K562 (cell line): ENCODE data around the gene CLK4. TPM values are rescaled to one million over a fixed set of nuclear protein-coding genes. Genes with fewer than 3 reads are reported as not detected.

Source experiments
- CREBBP ChIP-seq: IDR thresholded peaks from one replicate; pipeline ENCODE4 v1.6.1; 2012; ENCODE audit warnings: low read depth, mild to moderate bottlenecking, control low read depth, inconsistent platforms, low read length
- DDX20 ChIP-seq: fragments of 450-650 bp; IDR thresholded peaks from 2 replicates; pipeline ENCODE4 v1.6.1; 2016; ENCODE audit warnings: missing genetic modification characterization, low read depth, mild to moderate bottlenecking, missing compliant biosample characterization, moderate library complexity
- KDM5B ChIP-seq: fragments of 200-600 bp; sonication (generic); IDR thresholded peaks from 2 replicates; pipeline ENCODE4 v1.6.1; 2012; ENCODE audit warnings: low read depth, mild to moderate bottlenecking, moderate library complexity, low read length, control low read depth, inconsistent platforms; ENCODE audit not compliant: insufficient replicate concordance
- KLF1 ChIP-seq: fragments of 450-650 bp; IDR thresholded peaks from 2 replicates; pipeline ENCODE4 v1.6.1; 2016; ENCODE audit warnings: missing genetic modification characterization, missing compliant biosample characterization
- TEAD1 ChIP-seq, 2 experiments: fragments of 450-650 bp in 1 of 2; sonication (generic) in 1 of 2; formaldehyde crosslinking; IDR thresholded peaks; 2 replicates each; pipeline versions ENCODE4 v1.4.0 to v1.8.0; 2020 to 2022; ENCODE audit warnings: mild to moderate bottlenecking in 2 of 2, missing genetic modification reagents in 1 of 2
- polyA plus RNA-seq, 8 experiments: library from polyadenylated mRNA; depleted of rRNA in 4 of 8; stranded (reverse) in 5 of 8; unstranded in 3 of 8; fragments of >200 nt; fragmentation: Nextera tagmentation in 2 of 8; fragmentation: Illumina TruSeq in 1 of 8; extraction: Ambion mirVana in 2 of 8; extraction: Trizol in 1 of 8; gene quantifications; 2 replicates each; pipeline versions ENCODE4 v1.2.1 to v1.2.3, GENCODE V29; 2011 to 2014; ENCODE audit warnings: inconsistent platforms in 1 of 8, missing spikeins in 1 of 8
- total RNA-seq, 7 experiments: library from RNA; depleted of rRNA in 6 of 7; stranded (reverse); fragments of >200 nt in 6 of 7; fragmentation: Illumina TruSeq in 2 of 7; extraction: Trizol in 2 of 7; gene quantifications; 2 replicates each; pipeline versions ENCODE4 v1.2.1 to v1.2.3, GENCODE V29; 2011 to 2021; ENCODE audit warnings: low replicate concordance in 1 of 7
- TF ChIP-seq, protein P1 (sequence below): fragments of 250-450 bp; sonication (Bioruptor Pico); IDR thresholded peaks from 2 replicates; pipeline ENCODE4 v1.4.0; 2020

Gene CLK4
- total and polyA plus RNA-seq, 9 of the 15 experiments (the other 6 are each of a cell fraction or from before 2014, with no cell fraction given) = 10.5 to 23.1 (median 13.9) TPM

DNA sequence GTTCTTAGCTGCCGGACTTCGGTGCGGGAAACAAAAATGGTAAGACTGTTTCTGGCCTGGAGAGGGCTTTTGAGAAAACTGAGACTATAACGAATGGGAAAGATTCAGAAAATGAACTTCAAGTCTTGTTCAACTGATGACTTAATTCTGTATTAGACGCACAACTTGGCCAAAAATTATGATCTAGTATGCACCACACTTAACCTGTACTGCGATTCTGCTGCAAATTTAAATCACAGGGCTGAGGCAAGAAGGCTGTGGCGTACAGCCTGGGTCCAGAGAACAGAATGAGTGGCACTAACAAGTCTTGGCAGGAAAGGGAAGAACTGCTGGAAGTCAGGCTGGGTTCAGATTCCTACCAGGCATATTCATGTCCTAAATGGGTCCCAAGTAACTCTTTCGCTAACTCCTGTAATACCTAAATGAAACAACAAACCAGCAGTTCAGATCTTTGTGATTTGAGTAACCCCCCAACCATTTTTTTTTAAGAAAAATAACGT, 35.9 kb downstream of the CLK4 start (continued):
- TF ChIP-seq, protein P1, sequence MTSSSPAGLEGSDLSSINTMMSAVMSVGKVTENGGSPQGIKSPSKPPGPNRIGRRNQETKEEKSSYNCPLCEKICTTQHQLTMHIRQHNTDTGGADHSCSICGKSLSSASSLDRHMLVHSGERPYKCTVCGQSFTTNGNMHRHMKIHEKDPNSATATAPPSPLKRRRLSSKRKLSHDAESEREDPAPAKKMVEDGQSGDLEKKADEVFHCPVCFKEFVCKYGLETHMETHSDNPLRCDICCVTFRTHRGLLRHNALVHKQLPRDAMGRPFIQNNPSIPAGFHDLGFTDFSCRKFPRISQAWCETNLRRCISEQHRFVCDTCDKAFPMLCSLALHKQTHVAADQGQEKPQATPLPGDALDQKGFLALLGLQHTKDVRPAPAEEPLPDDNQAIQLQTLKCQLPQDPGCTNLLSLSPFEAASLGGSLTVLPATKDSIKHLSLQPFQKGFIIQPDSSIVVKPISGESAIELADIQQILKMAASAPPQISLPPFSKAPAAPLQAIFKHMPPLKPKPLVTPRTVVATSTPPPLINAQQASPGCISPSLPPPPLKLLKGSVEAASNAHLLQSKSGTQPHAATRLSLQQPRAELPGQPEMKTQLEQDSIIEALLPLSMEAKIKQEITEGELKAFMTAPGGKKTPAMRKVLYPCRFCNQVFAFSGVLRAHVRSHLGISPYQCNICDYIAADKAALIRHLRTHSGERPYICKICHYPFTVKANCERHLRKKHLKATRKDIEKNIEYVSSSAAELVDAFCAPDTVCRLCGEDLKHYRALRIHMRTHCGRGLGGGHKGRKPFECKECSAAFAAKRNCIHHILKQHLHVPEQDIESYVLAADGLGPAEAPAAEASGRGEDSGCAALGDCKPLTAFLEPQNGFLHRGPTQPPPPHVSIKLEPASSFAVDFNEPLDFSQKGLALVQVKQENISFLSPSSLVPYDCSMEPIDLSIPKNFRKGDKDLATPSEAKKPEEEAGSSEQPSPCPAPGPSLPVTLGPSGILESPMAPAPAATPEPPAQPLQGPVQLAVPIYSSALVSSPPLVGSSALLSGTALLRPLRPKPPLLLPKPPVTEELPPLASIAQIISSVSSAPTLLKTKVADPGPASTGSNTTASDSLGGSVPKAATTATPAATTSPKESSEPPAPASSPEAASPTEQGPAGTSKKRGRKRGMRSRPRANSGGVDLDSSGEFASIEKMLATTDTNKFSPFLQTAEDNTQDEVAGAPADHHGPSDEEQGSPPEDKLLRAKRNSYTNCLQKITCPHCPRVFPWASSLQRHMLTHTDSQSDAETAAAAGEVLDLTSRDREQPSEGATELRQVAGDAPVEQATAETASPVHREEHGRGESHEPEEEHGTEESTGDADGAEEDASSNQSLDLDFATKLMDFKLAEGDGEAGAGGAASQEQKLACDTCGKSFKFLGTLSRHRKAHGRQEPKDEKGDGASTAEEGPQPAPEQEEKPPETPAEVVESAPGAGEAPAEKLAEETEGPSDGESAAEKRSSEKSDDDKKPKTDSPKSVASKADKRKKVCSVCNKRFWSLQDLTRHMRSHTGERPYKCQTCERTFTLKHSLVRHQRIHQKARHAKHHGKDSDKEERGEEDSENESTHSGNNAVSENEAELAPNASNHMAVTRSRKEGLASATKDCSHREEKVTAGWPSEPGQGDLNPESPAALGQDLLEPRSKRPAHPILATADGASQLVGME (CRISPR knock-in tag) = no peak
- TF ChIP-seq DDX20 (tag) (no peak), TEAD1 (CRISPR knock-in tag; IDR thresholded peaks at IDR 0.05) (no peak), KDM5B (no peak), CREBBP (no peak), KLF1 (tag) (no peak)
- TF ChIP-seq, all 486 proteins: peak for 0
